ENCODE data around the gene CD40.

GRCh38 chr20:46167080-46167479, 49.0 kb downstream of the CD40 start:
- no peak for TF ChIP-seq EZH2 (IDR thresholded peaks at IDR 0.05; ENCODE audit: low read length, missing control alignments)
- no peak for TF ChIP-seq CTCF (conservative IDR thresholded peaks at IDR 0.05 in 1 of 2, IDR thresholded peaks at IDR 0.05 in 1 of 2; ENCODE audit: low read depth in 1 of 2, low read length in 2 of 2)
